ENCODE results near the gene SAFB. TPM values are rescaled to one million over a fixed set of nuclear protein-coding genes. Genes with fewer than 3 reads are reported as not detected.

Gene SAFB
- total and polyA plus RNA-seq, 3 donors from 2014 or later = 83.2 to 220 (median 202) TPM

- Histone ChIP-seq H3K27ac (no peak overlapping the region), H3K27me3 (no peaks in the 10 kb centered on the region), H3K36me3 (ENCODE audit: low read depth, missing control alignments) (no peaks in the 10 kb centered on the region), H3K4me3 (no peak overlapping the region), H3K4me1 (peaks cover 5% of the 10 kb centered on the region), H3K9me3 (no peaks in the 10 kb centered on the region)
- intact Hi-C loops (cut with DNase I; ENCODE audit: low total_unique reads) = no loop called here
- TF ChIP-seq CTCF (IDR thresholded peaks at IDR 0.05) = no peak
- TF ChIP-seq POLR2A (IDR thresholded peaks at IDR 0.05) = no peak
- no peak for DNase-seq
- WGBS, 2 donors = 91 to 92% methylated on average over 4 of the region's 4 CpGs
These were observed 18.3 kb downstream of the SAFB start for GRCh38 chr19:5641171-5641570.

GRCh38 chr19:5642204-5642603 is 19.3 kb downstream of the SAFB start:
- DNase-seq = no peak
- H3K4me3 ChIP-seq = no peak overlapping the region
- TF ChIP-seq POLR2A (IDR thresholded peaks at IDR 0.05) = no peak
- TF ChIP-seq CTCF (IDR thresholded peaks at IDR 0.05) = no peak
- H3K27ac ChIP-seq = no peak overlapping the region
- H3K9me3 ChIP-seq = no peaks in the 10 kb centered on the region
- 69 to 81% methylated on average over 2 of the region's 2 CpGs for WGBS, 2 donors
- intact Hi-C loops (cut with DNase I; ENCODE audit: low total_unique reads) = no loop called here
- H3K36me3 ChIP-seq (ENCODE audit: low read depth, missing control alignments) = no peaks in the 10 kb centered on the region
- H3K4me1 ChIP-seq = no peaks in the 10 kb centered on the region
- no peaks in the 10 kb centered on the region for H3K27me3 ChIP-seq

GRCh38 chr19:5643060-5643459 is 20.2 kb downstream of the SAFB start:
- Histone ChIP-seq H3K4me3 (no peak overlapping the region), H3K9me3 (no peaks in the 10 kb centered on the region), H3K36me3 (ENCODE audit: low read depth, missing control alignments) (no peaks in the 10 kb centered on the region), H3K27me3 (no peaks in the 10 kb centered on the region), H3K27ac (no peak overlapping the region), H3K4me1 (no peaks in the 10 kb centered on the region)
- 87 to 92% methylated on average over 4 of the region's 4 CpGs for WGBS, 2 donors
- TF ChIP-seq CTCF (IDR thresholded peaks at IDR 0.05) = no peak
- TF ChIP-seq POLR2A (IDR thresholded peaks at IDR 0.05) = no peak
- intact Hi-C loops (cut with DNase I; ENCODE audit: low total_unique reads) = no loop called here
- DNase-seq = no peak

GRCh38 chr19:5644037-5644436 is 21.2 kb downstream of the SAFB start:
- intact Hi-C loops (cut with DNase I; ENCODE audit: low total_unique reads) = no loop called here
- Histone ChIP-seq H3K4me3 (no peak overlapping the region), H3K27ac (no peak overlapping the region), H3K27me3 (no peaks in the 10 kb centered on the region), H3K36me3 (ENCODE audit: low read depth, missing control alignments) (no peaks in the 10 kb centered on the region), H3K9me3 (no peaks in the 10 kb centered on the region), H3K4me1 (no peaks in the 10 kb centered on the region)
- DNase-seq = no peak
- TF ChIP-seq POLR2A (IDR thresholded peaks at IDR 0.05) = no peak
- no peak for TF ChIP-seq CTCF (IDR thresholded peaks at IDR 0.05)
- 88 to 89% methylated on average over 2 of the region's 2 CpGs for whole genome bisulfite sequencing, 2 donors

- intact Hi-C loops (cut with DNase I; ENCODE audit: low total_unique reads) = no loop called here
- Histone ChIP-seq H3K9me3 (no peaks in the 10 kb centered on the region), H3K4me1 (no peaks in the 10 kb centered on the region), H3K27me3 (no peaks in the 10 kb centered on the region), H3K4me3 (no peak overlapping the region), H3K36me3 (ENCODE audit: low read depth, missing control alignments) (no peaks in the 10 kb centered on the region), H3K27ac (no peak overlapping the region)
- DNase-seq = no peak
- TF ChIP-seq POLR2A (IDR thresholded peaks at IDR 0.05) = no peak
- no peak for TF ChIP-seq CTCF (IDR thresholded peaks at IDR 0.05)
- WGBS, 2 donors = 85 to 90% methylated on average over 5 of the region's 5 CpGs
These were observed 22.5 kb downstream of the SAFB start for GRCh38 chr19:5645409-5645808.

Data from testis (tissue), 3 donors.